GM21423 (cell line): ENCODE results near the gene CDCP2.
"Not testable (repeated sequence)": the region's sequence is repeated elsewhere in the genome, so short reads cannot be mapped to it uniquely, and the experiment has no call there.

Experiments used
- ATAC-seq: cut with Tn5 transposase; IDR thresholded peaks from one replicate; pipeline ENCODE4 v1.9.1; 2021; ENCODE audit warnings: mild to moderate bottlenecking, moderate library complexity; ENCODE audit not compliant: unreplicated experiment

CDCP2 gene

GRCh38 chr1:54118704-54119103 lies 34.1 kb downstream of the CDCP2 start:
- ATAC-seq: no peak

GRCh38 chr1:54117815-54118563 lies 34.8 kb downstream of the CDCP2 start:
- no peak for ATAC-seq

- no peak for ATAC-seq
These were observed 37.3 kb downstream of the CDCP2 start for GRCh38 chr1:54115520-54115919.

GRCh38 chr1:54114955-54115354 lies 37.8 kb downstream of the CDCP2 start:
- no peak for ATAC-seq

GRCh38 chr1:54114001-54114400 lies 38.8 kb downstream of the CDCP2 start:
- ATAC-seq: no peak

- no peak for ATAC-seq
These were observed 40.0 kb downstream of the CDCP2 start for GRCh38 chr1:54112705-54113368.

- no peak for ATAC-seq
These were observed 40.8 kb downstream of the CDCP2 start for GRCh38 chr1:54112027-54112426.

GRCh38 chr1:54111624-54112023 lies 41.2 kb downstream of the CDCP2 start:
- ATAC-seq: no peak

- no peak for ATAC-seq
These were observed 41.8 kb downstream of the CDCP2 start for GRCh38 chr1:54110996-54111395.

- ATAC-seq: no peak
These were observed 43.4 kb downstream of the CDCP2 start for GRCh38 chr1:54109129-54110090.

GRCh38 chr1:54108156-54108555 lies 44.6 kb downstream of the CDCP2 start:
- ATAC-seq: no peak

GRCh38 chr1:54107131-54107530 lies 45.7 kb downstream of the CDCP2 start:
- ATAC-seq: no peak

GRCh38 chr1:54105736-54106269 lies 47.0 kb downstream of the CDCP2 start:
- ATAC-seq: no peak

GRCh38 chr1:54105080-54105479 lies 47.7 kb downstream of the CDCP2 start:
- no peak for ATAC-seq

GRCh38 chr1:54104613-54105012 lies 48.2 kb downstream of the CDCP2 start:
- ATAC-seq: not testable (repeated sequence)

- no peak for ATAC-seq
These were observed 49.4 kb downstream of the CDCP2 start for GRCh38 chr1:54103414-54103813.

GRCh38 chr1:54100500-54100899 lies 52.3 kb downstream of the CDCP2 start:
- no peak for ATAC-seq

GRCh38 chr1:54099061-54099610 lies 53.7 kb downstream of the CDCP2 start:
- no peak for ATAC-seq

- ATAC-seq: no peak
These were observed 55.9 kb downstream of the CDCP2 start for GRCh38 chr1:54096877-54097240.

- no peak for ATAC-seq
These were observed 56.4 kb downstream of the CDCP2 start for GRCh38 chr1:54096227-54096876.
